22Rv1 (cell line): ENCODE measurements around the gene ARHGAP25.

Experiments used
- H3K27ac ChIP-seq: fragments of 450-650 bp; 2 replicates; pipeline ENCODE4 v1.5.1; 2017
- CTCF ChIP-seq: fragments of 450-650 bp; IDR thresholded peaks from 2 replicates; pipeline ENCODE4 v1.5.1; 2017; ENCODE audit warnings: mild to moderate bottlenecking
- ZFX ChIP-seq: fragments of 450-650 bp; IDR thresholded peaks from 2 replicates; pipeline ENCODE4 v1.6.1; 2017; ENCODE audit warnings: antibody characterized with exemption, borderline replicate concordance

Gene ARHGAP25

GRCh38 chr2:68738906-68739594 lies 4.4 kb downstream of the ARHGAP25 start:
- TF ChIP-seq CTCF = no peak
- TF ChIP-seq ZFX = no peak
- no peak overlapping the region for H3K27ac ChIP-seq

GRCh38 chr2:68739595-68740399 lies 5.2 kb downstream of the ARHGAP25 start:
- no peak for TF ChIP-seq CTCF
- no peak for TF ChIP-seq ZFX
- no peak overlapping the region for H3K27ac ChIP-seq

GRCh38 chr2:68740400-68740914 lies 5.8 kb downstream of the ARHGAP25 start:
- H3K27ac ChIP-seq = no peak overlapping the region
- no peak for TF ChIP-seq CTCF
- no peak for TF ChIP-seq ZFX

GRCh38 chr2:68741238-68741637 lies 6.6 kb downstream of the ARHGAP25 start:
- H3K27ac ChIP-seq = no peak overlapping the region
- TF ChIP-seq ZFX = no peak
- TF ChIP-seq CTCF = no peak

GRCh38 chr2:68741805-68742306 lies 7.2 kb downstream of the ARHGAP25 start:
- H3K27ac ChIP-seq = no peak overlapping the region
- TF ChIP-seq CTCF = no peak
- no peak for TF ChIP-seq ZFX

- TF ChIP-seq CTCF (no peak), ZFX (no peak)
- no peak overlapping the region for H3K27ac ChIP-seq
Measured at GRCh38 chr2:68742626-68743415, 8.2 kb downstream of the ARHGAP25 start.
